22Rv1 (cell line): Measurements from ENCODE around the gene RCAN2.

Experiments used
- ZFX ChIP-seq: fragments of 450-650 bp; IDR thresholded peaks from 2 replicates; pipeline ENCODE4 v1.6.1; 2017; ENCODE audit warnings: antibody characterized with exemption, borderline replicate concordance
- TF ChIP-seq, protein P1 (sequence below): fragments of 450-650 bp; IDR thresholded peaks from 2 replicates; pipeline ENCODE4 v1.5.1; 2017; ENCODE audit warnings: mild to moderate bottlenecking

GRCh38 chr6:46407776-46408530 lies 83.3 kb downstream of the RCAN2 start:
- TF ChIP-seq, protein P1, sequence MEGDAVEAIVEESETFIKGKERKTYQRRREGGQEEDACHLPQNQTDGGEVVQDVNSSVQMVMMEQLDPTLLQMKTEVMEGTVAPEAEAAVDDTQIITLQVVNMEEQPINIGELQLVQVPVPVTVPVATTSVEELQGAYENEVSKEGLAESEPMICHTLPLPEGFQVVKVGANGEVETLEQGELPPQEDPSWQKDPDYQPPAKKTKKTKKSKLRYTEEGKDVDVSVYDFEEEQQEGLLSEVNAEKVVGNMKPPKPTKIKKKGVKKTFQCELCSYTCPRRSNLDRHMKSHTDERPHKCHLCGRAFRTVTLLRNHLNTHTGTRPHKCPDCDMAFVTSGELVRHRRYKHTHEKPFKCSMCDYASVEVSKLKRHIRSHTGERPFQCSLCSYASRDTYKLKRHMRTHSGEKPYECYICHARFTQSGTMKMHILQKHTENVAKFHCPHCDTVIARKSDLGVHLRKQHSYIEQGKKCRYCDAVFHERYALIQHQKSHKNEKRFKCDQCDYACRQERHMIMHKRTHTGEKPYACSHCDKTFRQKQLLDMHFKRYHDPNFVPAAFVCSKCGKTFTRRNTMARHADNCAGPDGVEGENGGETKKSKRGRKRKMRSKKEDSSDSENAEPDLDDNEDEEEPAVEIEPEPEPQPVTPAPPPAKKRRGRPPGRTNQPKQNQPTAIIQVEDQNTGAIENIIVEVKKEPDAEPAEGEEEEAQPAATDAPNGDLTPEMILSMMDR = no peak
- TF ChIP-seq ZFX = no peak
